Measurements from ENCODE around the gene OSGIN1.
"Not testable (repeated sequence)": the region's sequence is repeated elsewhere in the genome, so short reads cannot be mapped to it uniquely, and the experiment has no call there.

Gene OSGIN1

DNA sequence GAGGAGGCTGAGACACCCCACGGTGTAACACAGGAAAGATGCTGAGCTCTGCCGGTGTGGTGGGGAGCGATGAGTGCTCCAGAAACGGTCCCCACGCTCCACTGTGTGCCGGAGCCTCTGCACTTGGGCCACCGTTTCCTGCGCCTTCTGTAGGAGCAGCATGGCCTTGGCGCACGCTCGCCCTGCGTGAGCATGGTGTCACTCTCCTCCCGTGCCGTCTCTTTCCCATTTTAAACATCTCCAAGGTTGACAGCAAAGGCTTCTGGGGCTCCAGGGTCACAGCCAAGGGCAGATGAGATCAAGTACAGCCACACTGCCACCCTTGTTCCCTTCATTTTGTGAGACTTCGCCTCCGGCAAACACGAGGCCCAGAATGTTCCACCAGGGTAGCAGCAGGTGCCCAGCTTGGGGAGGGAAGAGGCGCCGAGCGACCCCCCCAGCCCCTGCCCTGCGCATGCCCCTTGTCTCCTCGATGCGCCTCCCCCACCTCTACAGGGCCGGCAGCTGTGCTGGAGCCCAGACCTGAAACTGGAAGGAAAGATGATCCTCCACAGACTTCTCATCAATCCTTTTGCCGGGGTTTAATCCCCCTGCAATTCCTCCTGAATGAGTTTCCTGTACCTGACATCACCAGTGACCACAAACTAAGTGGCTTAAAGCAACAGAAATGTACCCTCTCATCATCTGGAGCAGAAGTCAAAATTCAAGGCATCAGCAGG is 19.9 kb upstream of the OSGIN1 start:
- H3K4me1 ChIP-seq (ENCODE audit: insufficient read depth, low read length), result no peaks in the 10 kb centered on the region
- H3K9me3 ChIP-seq (ENCODE audit: control insufficient read depth, insufficient read depth, low read length), result no peaks in the 10 kb centered on the region
- no peak overlapping the region for H3K9ac ChIP-seq (ENCODE audit: low read depth, low read length)

DNA sequence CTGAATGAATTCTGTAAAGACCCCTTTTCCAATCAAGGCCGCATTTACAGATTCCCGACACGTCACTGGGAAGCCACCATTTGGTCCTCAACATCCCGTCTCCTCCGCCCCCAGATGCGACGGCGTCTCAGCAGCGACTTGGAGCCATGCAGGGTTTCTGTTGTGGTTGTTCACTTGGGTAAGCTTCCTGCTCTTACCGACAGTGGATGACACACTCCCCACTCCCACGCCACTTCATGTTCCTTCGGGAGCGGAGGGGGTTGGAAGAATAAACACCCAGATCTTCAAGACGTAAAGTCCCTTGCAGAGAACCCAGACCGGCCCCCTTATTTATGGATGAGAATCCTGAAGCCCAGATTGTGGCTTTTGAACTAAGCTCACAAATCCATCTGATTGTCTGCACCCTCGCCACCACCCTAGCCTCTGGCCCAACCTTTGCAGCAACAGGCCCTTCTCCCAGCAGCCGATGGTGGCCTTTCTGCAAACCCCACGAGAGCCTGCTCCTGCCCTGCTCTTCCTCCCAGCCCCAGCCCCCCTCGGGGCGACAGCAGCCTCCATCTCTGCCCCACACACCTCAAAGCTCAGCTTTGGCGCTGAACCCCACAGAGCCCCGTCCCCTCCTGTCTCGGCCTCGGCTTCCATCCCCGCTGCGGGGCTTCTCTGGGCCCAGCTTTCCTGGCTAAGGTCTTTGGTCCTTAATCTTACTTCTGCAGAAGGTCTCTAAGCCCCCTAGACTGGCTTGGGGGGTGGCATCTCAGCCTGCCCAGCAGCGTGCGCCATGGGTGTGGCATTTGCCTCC is 19.0 kb upstream of the OSGIN1 start:
- Histone ChIP-seq H3K4me1 (ENCODE audit: insufficient read depth, low read length) (no peaks in the 10 kb centered on the region), H3K36me3 (ENCODE audit: insufficient read depth, low read length) (no peaks in the 10 kb centered on the region), H3K9ac (ENCODE audit: low read depth, low read length) (no peak overlapping the region), H3K9me3 (ENCODE audit: control insufficient read depth, insufficient read depth, low read length) (no peaks in the 10 kb centered on the region)

More for the DNA sequence above, 19.9 kb upstream of the OSGIN1 start:
- H3K36me3 ChIP-seq (ENCODE audit: insufficient read depth, low read length), result no peaks in the 10 kb centered on the region

DNA sequence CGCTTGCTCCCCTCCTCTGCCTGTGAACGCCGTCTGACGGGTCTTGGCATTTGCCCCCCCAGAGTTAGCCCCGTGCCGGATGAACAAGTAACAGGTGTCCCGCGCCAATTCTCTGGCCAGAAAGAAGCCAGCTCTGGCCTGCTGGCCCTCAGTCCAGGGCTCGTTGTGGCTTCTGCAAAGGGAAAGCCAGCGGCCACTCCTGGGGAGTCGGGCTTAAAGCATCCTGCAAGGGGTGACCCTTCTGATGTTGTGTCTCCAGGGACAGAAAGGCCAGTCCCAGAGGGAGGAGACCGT is 18.4 kb upstream of the OSGIN1 start:
- Histone ChIP-seq H3K4me1 (ENCODE audit: insufficient read depth, low read length) (no peaks in the 10 kb centered on the region), H3K9ac (ENCODE audit: low read depth, low read length) (no peak overlapping the region), H3K36me3 (ENCODE audit: insufficient read depth, low read length) (no peaks in the 10 kb centered on the region), H3K9me3 (ENCODE audit: control insufficient read depth, insufficient read depth, low read length) (no peaks in the 10 kb centered on the region)

DNA sequence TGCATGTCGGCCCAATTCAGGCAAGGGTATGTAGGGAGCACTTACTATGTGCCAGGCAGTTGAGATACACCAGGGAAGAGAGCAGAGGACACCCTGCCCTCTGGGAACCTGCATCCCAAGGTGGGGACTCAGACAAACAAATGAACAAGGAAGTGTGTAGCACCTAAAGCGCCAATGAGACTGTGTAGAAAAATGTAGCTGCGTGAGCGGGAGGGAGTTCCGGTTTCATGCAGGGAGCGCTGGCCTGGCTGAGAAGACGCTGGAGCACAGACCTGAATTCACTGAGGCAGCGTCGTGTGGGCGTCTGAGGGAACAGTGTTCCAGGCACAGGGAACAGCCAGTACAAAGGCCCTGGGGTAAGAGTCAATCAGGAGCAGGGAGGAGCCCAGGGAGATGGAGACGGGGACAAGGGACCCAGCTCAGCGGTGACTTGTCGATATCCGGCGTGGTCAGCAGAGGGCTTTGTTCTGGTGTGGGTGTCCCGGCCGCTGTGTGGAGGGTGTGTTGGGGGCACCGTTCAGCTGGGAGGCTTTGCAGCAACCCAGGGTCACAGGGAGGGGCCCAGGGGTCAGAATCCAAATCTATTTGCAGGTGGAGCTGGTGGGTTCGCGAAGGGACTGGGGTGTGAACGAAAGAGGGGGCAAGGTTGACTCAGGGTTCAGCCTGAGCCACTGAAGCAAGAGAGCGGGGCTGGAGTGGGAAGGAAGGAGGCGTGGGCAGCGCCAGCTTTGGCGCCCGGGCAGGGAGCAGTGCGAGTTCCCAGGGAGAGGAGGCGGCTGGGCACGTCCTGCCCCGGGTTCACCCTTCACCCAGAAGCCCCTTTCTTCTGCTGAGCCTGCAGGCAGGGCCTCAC is 17.8 kb upstream of the OSGIN1 start:
- no peaks in the 10 kb centered on the region for H3K9me3 ChIP-seq (ENCODE audit: control insufficient read depth, insufficient read depth, low read length)
- no peaks in the 10 kb centered on the region for H3K36me3 ChIP-seq (ENCODE audit: insufficient read depth, low read length)
- 0 out of 2 replicates have a peak, but pooled peaks cover under 1% of the 10 kb centered on the region for H3K4me1 ChIP-seq (ENCODE audit: insufficient read depth, low read length)
- H3K9ac ChIP-seq (ENCODE audit: low read depth, low read length), result no peak overlapping the region

DNA sequence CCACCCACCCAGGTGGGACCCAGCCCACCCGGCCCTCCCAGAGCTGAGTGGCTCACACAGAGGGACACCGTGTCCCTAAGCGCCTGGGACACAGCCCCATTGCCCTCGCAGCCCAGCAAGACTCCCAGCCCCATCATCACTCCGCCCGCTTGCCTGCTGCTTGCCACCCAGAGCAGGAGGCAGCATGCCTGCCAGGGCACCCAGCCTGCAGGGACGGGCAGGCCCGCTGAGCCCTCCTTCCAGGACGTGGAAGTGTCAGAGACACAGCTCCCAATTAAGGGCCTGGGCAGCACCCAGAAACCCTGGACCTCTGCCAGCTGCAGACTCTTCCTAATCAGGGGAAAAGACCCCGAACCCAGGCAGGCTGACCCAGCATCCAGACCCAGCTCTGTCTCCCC is 17.2 kb upstream of the OSGIN1 start:
- no peak overlapping the region for H3K9ac ChIP-seq (ENCODE audit: low read depth, low read length)
- 0 out of 2 replicates have a peak, but pooled peaks cover 4% of the 10 kb centered on the region for H3K4me1 ChIP-seq (ENCODE audit: insufficient read depth, low read length)
- no peaks in the 10 kb centered on the region for H3K9me3 ChIP-seq (ENCODE audit: control insufficient read depth, insufficient read depth, low read length)
- no peaks in the 10 kb centered on the region for H3K36me3 ChIP-seq (ENCODE audit: insufficient read depth, low read length)

DNA sequence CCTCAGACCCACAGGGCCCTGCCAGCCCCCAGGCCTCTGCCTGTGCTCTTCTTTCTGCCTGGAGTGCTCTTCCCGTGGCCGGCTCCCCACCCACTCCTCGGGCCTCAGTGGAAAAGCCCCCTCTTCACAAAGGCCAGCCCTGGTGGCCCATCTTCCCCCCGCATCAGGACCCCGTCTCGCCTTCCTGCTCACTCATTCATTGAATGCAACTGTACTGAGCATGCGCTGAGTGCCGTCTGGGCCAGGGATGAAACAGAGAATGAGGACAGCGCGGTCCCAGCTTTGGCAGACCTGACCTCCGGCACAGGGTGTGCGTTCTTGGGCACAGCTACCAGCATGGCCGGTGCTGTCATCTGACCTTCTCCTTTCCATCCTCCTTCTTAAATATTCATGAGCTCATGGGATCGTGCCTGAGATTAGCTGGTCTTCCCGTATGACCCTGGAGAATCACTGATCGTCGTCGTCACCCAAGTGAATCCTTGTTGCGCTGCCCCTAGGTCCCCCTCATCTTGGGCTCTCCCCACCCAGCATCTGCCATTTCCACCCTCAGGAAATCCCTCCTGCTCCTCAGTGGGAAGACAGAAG is 16.4 kb upstream of the OSGIN1 start:
- Histone ChIP-seq H3K9ac (ENCODE audit: low read depth, low read length) (no peak overlapping the region), H3K4me1 (ENCODE audit: insufficient read depth, low read length) (0 out of 2 replicates have a peak, but pooled peaks cover 4% of the 10 kb centered on the region), H3K9me3 (ENCODE audit: control insufficient read depth, insufficient read depth, low read length) (no peaks in the 10 kb centered on the region), H3K36me3 (ENCODE audit: insufficient read depth, low read length) (no peaks in the 10 kb centered on the region)

DNA sequence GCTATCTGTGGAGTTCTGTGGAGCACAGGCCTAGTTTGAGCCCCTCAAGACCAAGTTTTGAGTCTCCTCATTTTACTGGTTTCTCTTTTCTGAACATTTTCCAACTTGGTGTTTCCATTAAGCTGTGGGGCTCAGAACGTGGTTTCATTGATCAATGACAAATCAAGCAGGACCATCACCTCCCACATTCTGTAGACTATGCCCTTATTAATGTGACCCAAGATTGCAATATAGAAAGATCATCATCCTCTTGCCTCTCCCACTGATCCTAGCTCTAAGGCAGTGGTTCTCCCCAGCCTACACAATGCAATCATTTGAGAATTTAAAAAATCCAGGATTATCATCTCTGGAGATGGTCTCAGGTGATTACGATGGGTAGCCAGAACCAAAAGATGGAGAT is 15.8 kb upstream of the OSGIN1 start:
- Histone ChIP-seq H3K9me3 (ENCODE audit: control insufficient read depth, insufficient read depth, low read length) (no peaks in the 10 kb centered on the region), H3K4me1 (ENCODE audit: insufficient read depth, low read length) (0 out of 2 replicates have a peak, but pooled peaks cover 4% of the 10 kb centered on the region), H3K36me3 (ENCODE audit: insufficient read depth, low read length) (no peaks in the 10 kb centered on the region), H3K9ac (ENCODE audit: low read depth, low read length) (no peak overlapping the region)

DNA sequence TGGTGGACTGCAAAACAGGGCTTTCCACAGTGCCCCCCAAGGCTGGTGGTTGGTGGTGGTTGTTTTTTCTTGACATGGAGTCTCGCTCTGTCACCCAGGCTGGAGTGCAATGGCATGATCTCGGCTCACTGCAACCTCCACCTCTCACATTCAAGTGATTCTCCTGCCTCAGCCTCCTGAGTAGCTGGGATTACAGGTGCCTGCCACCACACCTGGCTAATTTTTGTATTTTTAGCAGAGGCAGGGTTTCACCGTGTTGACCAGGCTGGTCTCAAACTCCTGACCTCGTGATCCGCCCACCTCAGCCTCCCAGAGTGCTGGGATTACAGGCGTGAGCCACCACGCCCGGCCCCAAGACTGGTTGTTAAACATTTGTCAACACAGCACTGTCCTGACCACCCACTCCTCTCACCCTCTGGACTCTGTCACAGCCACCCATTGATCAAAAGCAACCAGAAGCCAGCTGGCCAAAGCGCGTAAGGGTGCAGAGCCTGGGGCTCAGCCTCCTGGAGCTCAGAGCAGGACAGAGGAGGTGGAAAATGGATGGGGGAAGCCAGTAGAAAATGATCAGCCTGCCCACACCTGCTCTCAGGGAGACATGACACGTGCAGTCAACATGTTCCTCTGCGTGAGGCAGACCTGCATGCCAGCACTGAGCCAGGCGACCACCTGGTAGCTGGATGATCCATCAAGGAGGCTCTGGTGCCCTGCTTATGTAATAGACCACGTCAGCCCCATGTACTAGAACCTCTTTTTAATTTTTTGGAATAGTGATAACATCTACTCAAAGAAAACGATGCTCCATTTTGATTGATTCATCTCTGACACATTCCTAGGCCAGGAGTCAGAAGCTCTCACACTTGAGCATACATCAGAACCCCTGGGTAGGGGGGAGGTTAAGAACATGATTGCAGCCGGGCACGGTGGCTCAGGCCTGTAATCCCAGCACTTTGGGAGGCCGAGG is 14.8 kb upstream of the OSGIN1 start:
- Histone ChIP-seq H3K36me3 (ENCODE audit: insufficient read depth, low read length) (no peaks in the 10 kb centered on the region), H3K9me3 (ENCODE audit: control insufficient read depth, insufficient read depth, low read length) (no peaks in the 10 kb centered on the region), H3K9ac (ENCODE audit: low read depth, low read length) (no peak overlapping the region), H3K4me1 (ENCODE audit: insufficient read depth, low read length) (peaks cover 4% of the 10 kb centered on the region; the same call in 1 of the 2 replicates)

DNA sequence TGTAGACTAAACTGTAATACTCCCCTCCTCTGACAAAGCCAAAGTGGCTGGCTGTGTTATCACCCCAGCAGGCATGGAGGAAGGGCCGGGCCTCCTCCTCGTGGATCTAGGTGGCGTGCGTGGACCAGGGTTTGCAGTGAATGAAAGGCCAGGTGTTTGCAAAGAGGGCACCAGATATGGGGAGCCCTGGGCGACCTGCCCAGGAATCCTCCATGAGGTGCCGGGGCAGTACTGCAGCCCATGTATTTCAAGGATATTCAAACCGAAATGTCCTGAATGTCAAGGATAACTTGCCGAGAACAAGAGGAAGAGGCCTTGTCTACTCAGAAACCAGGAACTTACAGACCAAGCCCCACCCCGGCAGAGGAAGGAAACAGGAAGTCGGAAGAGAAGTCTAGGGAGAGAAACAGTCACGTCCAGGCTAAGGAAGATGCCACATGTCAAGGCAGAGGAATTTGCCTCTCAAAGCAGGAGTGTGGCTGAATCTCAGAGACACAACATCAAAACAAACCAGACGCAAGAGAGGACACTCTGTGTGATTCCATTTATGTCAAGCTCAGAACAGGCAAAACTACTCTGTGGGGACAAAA is 13.7 kb upstream of the OSGIN1 start:
- Histone ChIP-seq H3K9ac (ENCODE audit: low read depth, low read length) (no peak overlapping the region), H3K4me1 (ENCODE audit: insufficient read depth, low read length) (peaks cover 4% of the 10 kb centered on the region; the same call in 1 of the 2 replicates), H3K9me3 (ENCODE audit: control insufficient read depth, insufficient read depth, low read length) (no peaks in the 10 kb centered on the region), H3K36me3 (ENCODE audit: insufficient read depth, low read length) (no peaks in the 10 kb centered on the region)

DNA sequence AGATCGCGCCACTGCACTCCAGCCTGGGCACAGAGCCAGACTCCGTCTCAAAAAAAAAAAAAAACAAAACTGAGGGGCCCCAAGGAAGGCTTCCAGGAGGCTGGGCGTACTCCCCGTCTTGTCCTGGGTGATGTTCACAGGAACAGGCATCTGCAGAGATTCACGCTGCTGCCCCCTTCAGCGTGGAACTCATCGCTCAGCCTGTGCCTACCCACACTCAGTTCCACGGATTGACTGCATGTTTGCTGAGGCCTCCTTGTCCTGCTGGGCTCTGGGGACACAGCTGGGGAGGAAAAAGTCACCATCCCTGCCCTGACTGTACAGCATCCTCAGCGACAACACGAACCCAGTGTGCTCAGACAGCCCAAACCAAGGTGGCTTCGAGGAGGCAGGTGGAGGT is 12.9 kb upstream of the OSGIN1 start:
- peaks cover 4% of the 10 kb centered on the region; the same call in 1 of the 2 replicates for H3K4me1 ChIP-seq (ENCODE audit: insufficient read depth, low read length)
- no peaks in the 10 kb centered on the region for H3K36me3 ChIP-seq (ENCODE audit: insufficient read depth, low read length)
- no peak overlapping the region for H3K9ac ChIP-seq (ENCODE audit: low read depth, low read length)
- H3K9me3 ChIP-seq (ENCODE audit: control insufficient read depth, insufficient read depth, low read length), result no peaks in the 10 kb centered on the region

DNA sequence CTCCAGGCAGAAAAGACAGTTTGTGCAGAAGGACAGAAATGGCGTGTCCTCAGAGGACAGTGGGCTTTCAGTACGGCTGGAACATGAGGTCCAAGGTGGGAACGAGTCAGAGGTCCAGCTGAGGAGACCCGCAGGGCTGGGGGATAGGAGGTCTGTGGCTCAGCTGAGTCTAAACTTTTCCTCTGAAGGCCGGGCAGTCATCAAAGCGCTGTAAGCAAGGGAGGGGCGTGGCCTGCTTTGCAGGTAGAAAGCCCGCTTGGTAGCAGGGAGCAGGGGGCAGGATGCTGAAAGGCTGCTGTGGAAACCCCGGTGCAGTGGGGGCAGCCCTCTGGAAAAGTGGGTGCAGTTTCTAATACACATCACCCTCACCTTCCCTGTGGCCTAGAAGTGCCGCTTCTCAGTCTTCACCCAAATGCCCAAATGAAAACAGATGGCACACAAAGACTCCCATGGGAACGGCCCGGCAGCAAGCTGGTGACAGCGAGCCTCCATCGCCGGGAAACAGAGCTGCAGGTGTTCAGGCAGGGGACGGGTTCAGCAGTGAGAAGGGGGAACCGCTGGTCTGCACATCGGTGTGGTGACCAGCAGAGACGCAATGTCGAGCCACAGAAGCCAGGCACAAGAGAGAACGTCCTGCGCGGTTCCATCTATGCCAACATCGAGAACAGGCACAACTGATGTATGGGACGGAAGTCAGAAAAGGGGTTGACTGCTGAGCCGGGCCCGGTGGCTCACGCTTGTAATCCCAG is 12.2 kb upstream of the OSGIN1 start:
- no peak overlapping the region for H3K9ac ChIP-seq (ENCODE audit: low read depth, low read length)
- H3K36me3 ChIP-seq (ENCODE audit: insufficient read depth, low read length), result no peaks in the 10 kb centered on the region
- H3K4me1 ChIP-seq (ENCODE audit: insufficient read depth, low read length), result peaks cover 4% of the 10 kb centered on the region; the same call in 1 of the 2 replicates
- H3K9me3 ChIP-seq (ENCODE audit: control insufficient read depth, insufficient read depth, low read length), result no peaks in the 10 kb centered on the region

DNA sequence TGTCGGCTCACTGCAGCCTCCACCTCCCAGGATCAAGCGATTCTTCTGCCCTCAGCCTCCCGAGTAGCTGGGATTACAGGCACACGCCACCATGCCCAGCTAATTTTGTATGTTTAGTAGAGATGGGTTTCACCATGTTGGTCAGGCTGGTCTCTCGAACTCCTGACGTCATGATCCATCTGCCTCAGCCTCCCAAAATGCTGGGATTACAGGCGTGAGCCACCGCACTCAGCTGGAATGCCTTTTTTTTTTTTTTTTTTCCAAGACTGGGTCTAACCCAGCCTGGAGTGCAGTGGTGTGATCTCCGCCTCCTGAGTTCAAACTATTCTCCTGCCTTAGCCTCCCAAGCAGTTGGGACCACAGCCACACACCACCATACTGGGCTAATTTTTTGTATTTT is 11.5 kb upstream of the OSGIN1 start:
- not testable (repeated sequence) for H3K36me3 ChIP-seq (ENCODE audit: insufficient read depth, low read length); H3K4me1 ChIP-seq (ENCODE audit: insufficient read depth, low read length); H3K9me3 ChIP-seq (ENCODE audit: control insufficient read depth, insufficient read depth, low read length); H3K9ac ChIP-seq (ENCODE audit: low read depth, low read length)

Data from ES-I3 (cell line).